Endodermal cell (in vitro differentiated cells): ENCODE results near the gene MRNIP. TPM values are rescaled to one million over a fixed set of nuclear protein-coding genes. Genes with fewer than 3 reads are reported as not detected.

Source experiments
- DNase-seq: peaks from one replicate; pipeline ENCODE4 v3.0.0-alpha.2; 2017
- H3K27ac ChIP-seq: 2 replicates; pipeline ENCODE4 v1.5.1; 2013; ENCODE audit warnings: mild to moderate bottlenecking, low read depth, low read length, moderate library complexity
- H3K27me3 ChIP-seq: 2 replicates; pipeline ENCODE4 v1.6.1; 2013; ENCODE audit warnings: mild to moderate bottlenecking, low read length, moderate library complexity; ENCODE audit not compliant: insufficient read depth, control insufficient read depth, poor library complexity, severe bottlenecking
- H3K36me3 ChIP-seq: 2 replicates; pipeline ENCODE4 v1.7.0; 2013; ENCODE audit warnings: mild to moderate bottlenecking, low read length, moderate library complexity; ENCODE audit not compliant: control insufficient read depth, insufficient read depth
- H3K4me1 ChIP-seq: one replicate; pipeline ENCODE4 v1.7.0; 2013; ENCODE audit warnings: low read length; ENCODE audit not compliant: control insufficient read depth, insufficient read depth
- H3K4me3 ChIP-seq: 2 replicates; pipeline ENCODE4 v1.5.1; 2013; ENCODE audit warnings: mild to moderate bottlenecking, low read length, moderate library complexity
- H3K9ac ChIP-seq: 2 replicates; pipeline ENCODE4 v1.6.1; 2013; ENCODE audit warnings: mild to moderate bottlenecking, low read length, moderate library complexity; ENCODE audit not compliant: poor library complexity, severe bottlenecking; ENCODE audit errors: extremely low read depth
- H3K9me3 ChIP-seq: 2 replicates; pipeline ENCODE4 v1.6.1; 2013; ENCODE audit warnings: mild to moderate bottlenecking, low read length, moderate library complexity; ENCODE audit not compliant: control insufficient read depth
- H3K27ac Mint-ChIP-seq: 2 replicates; pipeline ENCODE4 v1.8.0; 2020; ENCODE audit warnings: mixed read lengths
- H3K27me3 Mint-ChIP-seq: 2 replicates; pipeline ENCODE4 v1.8.0; 2021; ENCODE audit warnings: mild to moderate bottlenecking, mixed read lengths; ENCODE audit not compliant: insufficient read depth
- H3K36me3 Mint-ChIP-seq: 2 replicates; pipeline ENCODE4 v1.8.0; 2020; ENCODE audit warnings: low read depth, mixed read lengths
- H3K4me1 Mint-ChIP-seq: 2 replicates; pipeline ENCODE4 v1.8.0; 2020; ENCODE audit warnings: mixed read lengths
- H3K4me3 Mint-ChIP-seq: 2 replicates; pipeline ENCODE4 v1.8.0; 2020; ENCODE audit warnings: mild to moderate bottlenecking, moderate library complexity, mixed read lengths
- H3K9me3 Mint-ChIP-seq: 2 replicates; pipeline ENCODE4 v1.8.0; 2020; ENCODE audit warnings: mild to moderate bottlenecking, mixed read lengths
- WGBS, 2 experiments: methylation state at CpG; one replicate each; pipeline versions ENCODE4 v1.1.5 to v1.1.7; 2013; ENCODE audit warnings: missing lambda C conversion rate in 2 of 2, mixed read lengths in 1 of 2; ENCODE audit not compliant: insufficient coverage in 1 of 2, insufficient read length in 1 of 2; 5-methylcytosine and 5-hydroxymethylcytosine counted together
- total RNA-seq, 2 donors: library from RNA; stranded (reverse); fragmentation: NEBNext Ultra II Directional in 1 of 2; extraction: Animal tissue kit (Norgen Biotek cat#: 25700) in 1 of 2; gene quantifications; 2 replicates in 1 of 2; 3 replicates in 1 of 2; pipeline ENCODE4 v1.2.1, GENCODE V29; 2021
- TF ChIP-seq, protein P1 (sequence below): fragments of 200-600 bp; sonication (generic); conservative IDR thresholded peaks from 2 replicates; pipeline ENCODE4 v1.5.0; 2021; ENCODE audit warnings: antibody characterized with exemption, mild to moderate bottlenecking

MRNIP gene
- total RNA-seq, 2 donors from 2014 or later, result 45.8 to 55.3 TPM

DNA sequence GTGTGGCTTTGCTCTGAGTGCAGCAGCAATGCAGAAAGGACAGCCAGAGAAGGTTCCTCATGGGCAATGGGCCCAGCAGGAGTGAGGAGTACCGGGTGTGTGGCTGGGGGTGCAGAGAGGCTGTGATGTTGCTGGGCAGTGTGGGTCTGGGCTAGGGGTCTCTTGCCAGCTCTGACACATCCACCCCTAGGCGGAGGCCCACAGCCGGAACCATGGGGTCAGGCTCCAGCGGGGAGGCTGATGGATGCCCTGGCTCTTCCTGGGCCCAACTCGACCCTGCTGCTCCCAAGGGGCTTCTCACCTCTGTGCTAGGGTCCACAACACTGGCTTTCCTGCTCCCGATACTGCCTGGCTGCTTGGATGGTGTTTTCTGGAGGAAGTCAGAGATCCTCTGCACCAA is 29.2 kb upstream of the MRNIP start:
- Mint-ChIP-seq H3K36me3 (peaks cover 86% of the 10 kb centered on the region), H3K9me3 (peaks cover 28% of the 10 kb centered on the region), H3K27me3 (no peaks in the 10 kb centered on the region), H3K4me3 (no peak overlapping the region), H3K27ac (peak overlapping the region; percentile 20), H3K4me1 (no peaks in the 10 kb centered on the region)
- H3K27me3 ChIP-seq, result no peaks in the 10 kb centered on the region
- TF ChIP-seq, protein P1, sequence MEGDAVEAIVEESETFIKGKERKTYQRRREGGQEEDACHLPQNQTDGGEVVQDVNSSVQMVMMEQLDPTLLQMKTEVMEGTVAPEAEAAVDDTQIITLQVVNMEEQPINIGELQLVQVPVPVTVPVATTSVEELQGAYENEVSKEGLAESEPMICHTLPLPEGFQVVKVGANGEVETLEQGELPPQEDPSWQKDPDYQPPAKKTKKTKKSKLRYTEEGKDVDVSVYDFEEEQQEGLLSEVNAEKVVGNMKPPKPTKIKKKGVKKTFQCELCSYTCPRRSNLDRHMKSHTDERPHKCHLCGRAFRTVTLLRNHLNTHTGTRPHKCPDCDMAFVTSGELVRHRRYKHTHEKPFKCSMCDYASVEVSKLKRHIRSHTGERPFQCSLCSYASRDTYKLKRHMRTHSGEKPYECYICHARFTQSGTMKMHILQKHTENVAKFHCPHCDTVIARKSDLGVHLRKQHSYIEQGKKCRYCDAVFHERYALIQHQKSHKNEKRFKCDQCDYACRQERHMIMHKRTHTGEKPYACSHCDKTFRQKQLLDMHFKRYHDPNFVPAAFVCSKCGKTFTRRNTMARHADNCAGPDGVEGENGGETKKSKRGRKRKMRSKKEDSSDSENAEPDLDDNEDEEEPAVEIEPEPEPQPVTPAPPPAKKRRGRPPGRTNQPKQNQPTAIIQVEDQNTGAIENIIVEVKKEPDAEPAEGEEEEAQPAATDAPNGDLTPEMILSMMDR, result no peak
- H3K4me3 ChIP-seq, result no peak overlapping the region
- no peak overlapping the region for H3K27ac ChIP-seq
- no peaks in the 10 kb centered on the region for H3K4me1 ChIP-seq
- peaks cover 87% of the 10 kb centered on the region for H3K36me3 ChIP-seq
- H3K9me3 ChIP-seq, result peaks cover 30% of the 10 kb centered on the region
- no peak overlapping the region for H3K9ac ChIP-seq
- WGBS, 2 experiments, result 95% methylated on average over 6 of the region's 6 CpGs; no CpG with 5 or more reads in 1 of the 2 experiments
- DNase-seq, result no peak

DNA sequence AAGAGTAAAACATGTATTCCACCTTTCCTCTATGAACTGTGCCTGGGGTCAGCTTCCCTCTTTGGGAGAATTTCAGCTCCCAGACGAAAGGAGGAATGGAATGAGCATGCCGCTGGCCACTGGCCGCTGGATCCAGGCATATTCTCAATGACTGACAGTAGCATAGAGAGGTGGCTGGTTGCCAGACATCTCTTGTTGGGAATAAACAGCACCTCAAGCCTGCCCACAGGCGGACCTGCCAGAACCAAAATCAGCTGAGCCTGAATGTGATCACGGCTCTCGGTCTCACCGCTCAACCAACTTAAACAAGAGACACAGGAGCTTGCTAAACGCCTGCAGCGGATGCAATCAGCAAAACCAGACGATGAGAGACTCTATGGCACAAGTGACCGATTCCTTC is 28.5 kb upstream of the MRNIP start:
- no peaks in the 10 kb centered on the region for H3K4me1 ChIP-seq
- no peak for DNase-seq
- no peak overlapping the region for H3K4me3 Mint-ChIP-seq
- H3K4me1 Mint-ChIP-seq, result no peaks in the 10 kb centered on the region
- H3K4me3 ChIP-seq, result no peak overlapping the region
- no peaks in the 10 kb centered on the region for H3K27me3 Mint-ChIP-seq
- no peak overlapping the region for H3K9ac ChIP-seq
- TF ChIP-seq, protein P1, result no peak
- no peak overlapping the region for H3K27ac ChIP-seq
- H3K27ac Mint-ChIP-seq, result no peak overlapping the region
- no peaks in the 10 kb centered on the region for H3K27me3 ChIP-seq
- H3K9me3 ChIP-seq, result peaks cover 36% of the 10 kb centered on the region
- H3K36me3 Mint-ChIP-seq, result peaks cover 88% of the 10 kb centered on the region
- WGBS, 2 experiments, result 96 to 97% methylated on average over 11 of the region's 11 CpGs
- H3K36me3 ChIP-seq, result peaks cover 86% of the 10 kb centered on the region
- peaks cover 35% of the 10 kb centered on the region for H3K9me3 Mint-ChIP-seq

DNA sequence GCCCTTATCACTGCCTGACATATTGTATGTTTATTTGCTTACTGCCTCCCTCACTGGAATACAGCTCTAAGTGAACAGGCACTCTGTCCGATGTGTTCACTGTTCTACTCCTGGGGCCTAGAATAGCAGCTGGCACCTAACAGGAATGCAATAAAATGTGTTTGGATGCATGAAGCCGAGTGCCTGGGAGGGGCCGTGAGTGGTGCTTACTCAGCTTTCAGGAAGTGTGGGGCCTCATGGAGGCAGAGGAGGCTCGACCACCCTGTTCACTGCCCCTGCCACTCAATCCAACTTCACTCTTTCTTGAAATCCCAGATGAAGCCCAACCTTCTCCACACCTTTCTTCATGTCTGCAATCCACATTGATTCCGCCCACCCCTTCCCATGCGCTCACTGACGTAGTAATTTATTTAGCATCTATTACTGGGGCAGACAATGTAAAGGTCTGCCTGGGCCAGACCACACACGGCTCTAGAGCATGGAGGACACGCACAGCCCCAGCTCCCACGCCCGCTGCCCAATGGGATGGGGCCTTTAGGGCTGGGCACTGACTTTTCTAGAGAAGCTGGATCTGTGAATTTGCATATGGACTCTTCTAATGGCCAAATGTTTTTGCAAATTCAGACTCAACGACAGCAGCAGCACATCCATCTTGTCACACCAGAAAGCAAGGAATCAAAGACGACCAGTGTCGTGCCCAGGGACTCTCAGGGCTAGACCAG is 27.7 kb upstream of the MRNIP start:
- no peak for DNase-seq
- Histone ChIP-seq H3K36me3 (peaks cover 80% of the 10 kb centered on the region), H3K27ac (no peak overlapping the region), H3K27me3 (no peaks in the 10 kb centered on the region), H3K9me3 (peaks cover 36% of the 10 kb centered on the region), H3K9ac (no peak overlapping the region), H3K4me1 (no peaks in the 10 kb centered on the region), H3K4me3 (no peak overlapping the region)
- Mint-ChIP-seq H3K9me3 (peaks cover 35% of the 10 kb centered on the region), H3K4me1 (no peaks in the 10 kb centered on the region), H3K4me3 (no peak overlapping the region), H3K36me3 (peaks cover 89% of the 10 kb centered on the region), H3K27ac (no peak overlapping the region), H3K27me3 (no peaks in the 10 kb centered on the region)
- TF ChIP-seq, protein P1, result no peak
- 87 to 90% methylated on average over 11 to 14 of the region's 14 CpGs for WGBS, 2 experiments
